Esophagus squamous epithelium (tissue), 4 donors: ENCODE results near the gene GOSR1.

Source experiments
- POLR2A ChIP-seq, 4 donors: fragments of 450-650 bp; IDR thresholded peaks; one replicate each; pipeline ENCODE4 v1.6.1; 2017; ENCODE audit warnings: antibody characterized with exemption in 4 of 4, mild to moderate bottlenecking in 4 of 4, moderate library complexity in 3 of 4
- TF ChIP-seq, protein P1 (sequence below), 6 experiments: fragments of 450-650 bp in 4 of 6; fragments of 200-600 bp in 2 of 6; sonication (generic) in 2 of 6; IDR thresholded peaks; one replicate each; pipeline ENCODE4 v1.5.1; 2016 to 2019; ENCODE audit warnings: antibody characterized with exemption in 6 of 6, mild to moderate bottlenecking in 4 of 6, moderate library complexity in 4 of 6

DNA sequence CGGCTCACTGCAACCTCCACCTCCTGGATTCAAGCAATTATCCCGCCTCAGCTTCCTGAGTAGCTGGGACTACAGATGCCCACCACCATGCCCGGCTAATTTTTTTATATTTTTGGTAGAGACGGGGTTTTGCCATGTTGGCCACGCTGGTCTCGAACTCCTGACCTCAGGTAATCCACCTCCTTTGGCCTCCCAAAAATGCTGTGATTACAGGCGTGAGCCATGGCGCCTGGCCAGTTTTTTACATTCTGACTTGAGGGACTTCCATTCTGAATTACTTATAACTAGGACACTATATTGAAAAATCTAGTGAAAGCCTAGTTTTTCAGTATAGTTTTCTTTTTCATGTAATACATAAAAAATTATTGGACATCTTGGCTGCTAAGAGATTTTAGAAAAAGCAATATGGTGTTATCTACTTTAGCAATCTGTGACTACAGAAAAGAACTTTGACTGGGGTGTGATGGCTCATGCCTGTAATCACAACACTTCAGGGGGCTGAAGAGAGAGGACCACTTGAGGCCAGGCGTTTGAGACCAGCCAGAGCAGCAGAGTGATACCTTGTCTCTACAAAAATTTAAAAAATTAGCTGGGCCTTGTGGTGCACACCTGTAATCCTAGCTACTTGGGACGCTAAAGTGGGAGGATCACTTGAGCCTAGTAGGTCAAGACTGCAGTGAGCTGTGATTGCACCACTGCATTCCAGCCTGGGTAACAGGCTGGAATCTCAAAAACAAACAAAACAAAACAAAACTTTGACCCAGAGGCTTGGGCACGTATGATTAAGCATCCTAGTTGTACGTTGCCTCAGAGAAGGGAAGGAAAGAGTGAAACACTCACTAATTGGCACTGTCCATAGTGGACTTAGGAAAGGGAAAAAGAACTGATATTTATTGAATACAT is 26.8 kb upstream of the GOSR1 start:
- no peak for TF ChIP-seq POLR2A (IDR thresholded peaks at IDR 0.05)
- TF ChIP-seq, protein P1, sequence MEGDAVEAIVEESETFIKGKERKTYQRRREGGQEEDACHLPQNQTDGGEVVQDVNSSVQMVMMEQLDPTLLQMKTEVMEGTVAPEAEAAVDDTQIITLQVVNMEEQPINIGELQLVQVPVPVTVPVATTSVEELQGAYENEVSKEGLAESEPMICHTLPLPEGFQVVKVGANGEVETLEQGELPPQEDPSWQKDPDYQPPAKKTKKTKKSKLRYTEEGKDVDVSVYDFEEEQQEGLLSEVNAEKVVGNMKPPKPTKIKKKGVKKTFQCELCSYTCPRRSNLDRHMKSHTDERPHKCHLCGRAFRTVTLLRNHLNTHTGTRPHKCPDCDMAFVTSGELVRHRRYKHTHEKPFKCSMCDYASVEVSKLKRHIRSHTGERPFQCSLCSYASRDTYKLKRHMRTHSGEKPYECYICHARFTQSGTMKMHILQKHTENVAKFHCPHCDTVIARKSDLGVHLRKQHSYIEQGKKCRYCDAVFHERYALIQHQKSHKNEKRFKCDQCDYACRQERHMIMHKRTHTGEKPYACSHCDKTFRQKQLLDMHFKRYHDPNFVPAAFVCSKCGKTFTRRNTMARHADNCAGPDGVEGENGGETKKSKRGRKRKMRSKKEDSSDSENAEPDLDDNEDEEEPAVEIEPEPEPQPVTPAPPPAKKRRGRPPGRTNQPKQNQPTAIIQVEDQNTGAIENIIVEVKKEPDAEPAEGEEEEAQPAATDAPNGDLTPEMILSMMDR (IDR thresholded peaks at IDR 0.05): no peak
